NCI-H2107 (cell line): Measurements from ENCODE around the gene GDF7.

Experiments
- DNase-seq: peaks from one replicate; lab custom pipeline; 2025; lab: John Stamatoyannopoulos, UW

Gene GDF7

GRCh38 chr2:20629181-20629580 lies 37.8 kb upstream of the GDF7 start:
- DNase-seq, result no peak

DNA sequence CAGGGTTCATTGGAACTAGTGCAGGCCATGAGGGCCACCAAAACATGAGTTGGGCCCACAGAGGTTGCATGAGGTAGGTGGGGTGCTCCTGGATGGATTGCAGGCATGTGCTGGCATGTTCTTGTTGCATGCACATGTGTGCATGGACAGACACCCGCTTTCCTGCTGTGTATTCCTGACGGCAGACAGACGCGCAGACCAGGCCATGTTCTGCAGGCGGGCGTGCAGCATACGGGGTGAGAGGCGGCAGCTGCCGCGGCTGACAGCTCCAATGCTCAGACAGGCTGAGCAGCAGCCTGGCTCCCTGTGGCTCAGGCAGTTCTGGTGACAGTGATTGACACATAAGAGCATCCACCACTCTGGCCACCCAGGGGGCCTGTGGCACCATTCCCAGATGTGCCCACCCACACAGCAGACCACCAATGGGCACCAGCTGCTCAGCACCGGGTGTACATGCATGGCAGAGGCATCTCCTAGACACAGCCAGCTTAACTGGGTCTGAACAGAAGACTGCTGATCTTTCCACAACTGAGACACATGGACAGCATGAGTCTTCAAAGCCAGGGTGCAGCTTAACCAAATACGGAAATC lies 37.3 kb upstream of the GDF7 start:
- no peak for DNase-seq

DNA sequence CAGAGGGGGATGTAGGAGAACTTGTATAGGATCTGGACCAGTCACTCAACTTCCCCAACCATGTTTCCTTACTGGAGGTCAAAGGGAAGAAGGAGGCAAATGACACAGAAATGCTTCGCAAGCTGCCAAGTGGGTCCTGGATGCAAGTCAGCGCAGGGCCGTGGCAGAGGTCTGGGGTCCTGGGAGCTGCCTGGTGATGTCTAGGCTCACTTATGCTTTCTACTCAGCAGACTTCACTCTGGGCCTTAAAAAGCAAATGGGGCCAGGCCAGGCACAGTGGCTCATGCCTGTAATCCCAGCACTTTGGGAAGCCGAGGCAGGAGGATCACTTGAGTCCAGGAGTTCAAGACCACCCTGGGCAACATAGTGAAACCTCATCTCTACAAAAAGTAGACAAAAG lies 36.0 kb upstream of the GDF7 start:
- no peak for DNase-seq

DNA sequence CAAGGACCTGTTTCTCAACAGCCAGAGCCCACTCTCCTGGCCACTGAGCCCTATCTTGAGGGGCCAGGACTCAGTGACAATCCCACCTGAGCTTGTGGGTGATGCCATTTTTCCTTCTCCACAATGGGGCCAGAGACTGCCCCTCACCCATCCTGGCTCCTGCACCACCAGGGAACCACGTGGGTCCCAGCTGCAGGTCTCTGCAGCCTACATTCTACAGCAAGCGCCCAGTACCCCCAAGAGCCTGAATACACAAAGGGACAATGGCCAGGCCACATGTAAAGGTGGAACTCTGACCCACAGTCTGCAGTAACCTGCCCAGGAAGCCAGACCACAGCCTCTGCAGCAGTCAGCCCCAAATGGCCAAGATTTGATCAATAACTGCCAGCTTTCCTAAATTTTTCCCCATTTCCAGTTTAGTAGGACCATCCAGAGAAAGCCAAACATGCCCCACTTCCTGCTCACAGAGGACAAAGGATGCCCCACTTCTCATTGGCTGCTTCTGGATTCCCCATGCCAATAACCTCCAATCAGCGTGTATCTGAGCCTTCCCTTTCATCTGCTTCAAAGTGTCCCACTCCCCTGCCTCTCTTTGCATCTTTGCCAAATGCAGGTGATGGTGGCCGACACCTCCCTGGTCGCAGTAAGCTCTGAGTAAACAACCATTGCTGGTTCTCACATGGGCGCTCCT lies 35.2 kb upstream of the GDF7 start:
- DNase-seq, result no peak

DNA sequence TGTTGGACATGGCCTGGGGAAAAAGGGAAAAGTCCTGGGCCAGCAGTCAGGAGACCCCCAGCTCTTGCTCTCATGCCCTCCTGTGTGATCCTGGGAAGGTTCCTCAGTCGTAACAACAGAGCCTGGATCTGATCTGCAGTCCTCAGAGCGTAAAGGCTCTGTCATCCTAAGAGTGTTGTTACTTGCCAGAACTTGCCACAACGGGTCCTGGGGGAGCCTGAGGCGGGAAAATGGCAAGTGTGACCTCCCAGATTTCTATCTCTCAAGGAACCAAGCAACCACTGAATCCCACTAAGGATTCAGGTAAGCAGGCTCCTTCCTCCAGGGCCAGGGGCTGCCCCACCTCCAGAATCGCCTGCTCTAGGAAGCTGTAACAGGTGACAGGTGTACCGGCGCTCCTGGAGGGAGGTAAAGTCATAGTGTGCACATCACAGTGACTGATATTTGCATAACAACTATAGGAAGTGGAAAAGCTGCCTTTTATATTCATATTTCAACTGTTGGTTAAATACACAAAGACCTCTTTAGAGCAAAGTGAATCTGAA lies 34.4 kb upstream of the GDF7 start:
- DNase-seq, result no peak

DNA sequence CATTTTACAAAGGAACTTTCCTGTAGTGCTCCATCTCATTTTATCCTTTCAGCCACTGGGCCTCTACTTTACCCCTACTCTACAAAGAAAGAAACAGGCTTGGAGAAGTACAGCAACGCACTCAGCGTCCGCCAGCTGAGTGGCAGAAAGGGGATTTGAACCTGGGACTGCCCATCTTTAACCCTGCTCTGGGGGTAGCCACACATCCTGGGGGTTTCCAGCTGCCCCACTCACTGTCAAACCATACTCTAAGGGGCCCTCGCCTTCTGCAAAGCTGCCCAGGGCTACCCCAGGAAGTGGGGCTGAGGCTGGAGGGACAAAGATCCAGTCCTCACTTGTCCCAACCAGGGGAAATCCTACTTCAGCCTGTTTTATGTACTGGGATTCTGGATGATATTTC lies 33.9 kb upstream of the GDF7 start:
- DNase-seq, result no peak

GRCh38 chr2:20633794-20634506 lies 33.0 kb upstream of the GDF7 start:
- DNase-seq, result no peak

- no peak for DNase-seq
Observed at GRCh38 chr2:20634507-20635112, 32.3 kb upstream of the GDF7 start.

DNA sequence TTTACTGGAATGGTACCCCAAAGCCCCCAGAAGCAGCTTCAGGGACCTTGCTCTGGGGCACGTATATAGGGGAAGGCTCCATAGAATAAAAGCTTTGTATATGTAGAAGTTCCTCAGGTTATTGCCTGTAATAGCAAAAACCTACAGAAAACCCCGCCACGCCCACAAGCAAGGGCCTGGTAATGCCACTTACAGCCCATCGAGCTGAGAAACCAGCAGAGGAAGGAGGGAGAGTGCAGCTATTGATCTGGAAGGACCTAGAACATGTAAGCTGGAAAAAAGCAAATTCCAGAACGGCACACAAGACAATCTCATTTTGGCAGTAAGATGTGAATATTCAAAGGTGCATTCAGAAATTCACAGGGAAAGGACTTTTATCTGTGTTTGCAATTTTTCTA lies 31.8 kb upstream of the GDF7 start:
- DNase-seq, result no peak

GRCh38 chr2:20635675-20636584 lies 31.0 kb upstream of the GDF7 start:
- peak; percentile 70 for DNase-seq

- no peak for DNase-seq
Observed at GRCh38 chr2:20637147-20637546, 29.8 kb upstream of the GDF7 start.

- DNase-seq, result no peak
Observed at GRCh38 chr2:20638014-20638413, 28.9 kb upstream of the GDF7 start.

DNA sequence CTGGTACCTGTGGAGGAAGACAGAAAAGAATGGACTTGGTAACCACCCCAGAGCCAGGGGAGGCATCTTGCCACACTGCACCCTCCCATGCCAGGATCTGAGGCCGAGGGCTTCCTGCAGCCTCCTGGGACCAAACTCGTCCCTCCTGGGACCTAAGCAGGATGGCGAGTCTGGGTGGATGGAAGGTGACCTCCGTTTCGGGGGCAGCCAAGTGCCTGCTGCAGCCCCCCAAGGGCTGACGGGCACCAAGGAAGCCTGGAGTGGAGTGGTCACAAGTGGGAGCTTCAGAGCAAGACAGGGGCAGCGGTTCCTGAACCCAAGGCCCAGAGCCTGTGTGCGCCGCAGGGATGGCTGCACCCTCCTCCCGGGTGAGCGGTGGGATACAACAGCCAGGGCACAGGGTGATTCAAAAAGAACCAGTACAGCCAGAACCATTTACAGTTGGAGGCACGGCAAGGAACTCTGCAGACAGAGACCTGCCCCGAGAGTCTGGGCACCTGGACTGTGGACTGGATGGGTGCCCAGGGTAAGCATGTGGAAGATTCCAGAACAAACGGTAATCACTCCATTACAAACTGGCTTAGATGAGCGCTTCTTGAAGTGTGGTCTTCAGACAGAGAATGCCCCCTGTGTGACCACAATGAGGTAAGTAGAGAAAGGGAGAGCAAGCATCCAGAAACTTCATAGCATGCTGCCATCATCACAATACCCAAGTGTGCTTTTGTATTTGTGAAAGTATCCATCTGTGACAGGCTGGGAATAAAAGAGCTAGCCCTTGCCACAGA lies 28.1 kb upstream of the GDF7 start:
- no peak for DNase-seq

DNA sequence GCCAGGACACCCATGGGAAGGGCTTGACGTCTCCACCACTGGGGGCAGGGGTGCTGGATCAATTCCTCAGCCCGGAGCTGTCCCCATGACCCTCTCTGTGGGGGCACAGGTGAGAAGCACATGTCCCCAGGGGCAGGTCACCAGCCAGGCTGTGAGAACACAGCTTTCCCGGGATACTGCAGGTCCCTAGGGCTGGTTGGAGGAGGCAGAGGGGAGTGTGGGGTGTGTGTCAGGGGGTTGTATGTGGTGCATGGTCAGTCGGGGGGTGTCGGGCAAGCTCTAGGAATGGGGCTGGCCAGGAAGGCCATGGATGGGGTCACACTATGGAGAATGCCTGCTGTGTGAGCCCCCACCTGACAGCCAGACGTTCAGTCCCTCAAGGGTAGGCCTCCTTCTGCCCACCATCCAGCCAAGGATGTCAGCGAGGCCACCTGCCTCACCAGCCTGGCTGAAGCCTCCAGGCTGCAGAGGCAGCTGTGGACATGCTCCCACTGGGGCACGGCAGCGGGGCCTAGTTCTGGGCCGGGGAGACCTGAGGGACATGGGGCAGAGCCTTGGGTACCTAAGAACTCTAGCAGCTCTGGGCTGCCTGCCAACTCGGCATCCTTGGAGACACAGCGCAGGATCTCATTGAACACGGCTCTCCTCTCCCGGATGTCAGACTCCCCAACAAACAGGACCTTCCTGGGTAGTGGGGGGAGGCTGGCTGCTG lies 26.4 kb upstream of the GDF7 start:
- no peak for DNase-seq

- no peak for DNase-seq
Observed at GRCh38 chr2:20641123-20641985, 25.6 kb upstream of the GDF7 start.

- peak; percentile 63 for DNase-seq
Observed at GRCh38 chr2:20642055-20642971, 24.6 kb upstream of the GDF7 start.

DNA sequence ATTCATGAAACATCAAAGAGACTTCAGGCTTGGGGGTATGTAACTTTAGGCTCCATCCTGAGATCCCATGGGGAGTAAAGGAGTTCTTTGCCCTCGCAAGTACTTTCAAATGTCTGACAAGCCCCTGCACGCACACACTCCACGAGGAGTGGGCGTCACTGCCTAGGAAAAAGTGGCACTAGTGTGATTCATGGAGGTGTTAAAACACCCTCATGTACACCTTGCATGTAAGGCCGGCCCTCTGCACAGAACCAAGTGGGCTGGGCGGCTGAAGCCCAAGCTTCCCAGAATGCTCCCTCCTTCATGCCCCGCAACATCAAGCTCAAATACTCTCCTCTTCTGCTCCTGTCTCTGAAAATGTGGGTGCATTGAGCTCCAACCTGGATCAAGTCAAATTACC lies 23.9 kb upstream of the GDF7 start:
- DNase-seq, result no peak

GRCh38 chr2:20643826-20644225 lies 23.1 kb upstream of the GDF7 start:
- no peak for DNase-seq
